DLD1 (cell line): ENCODE measurements around the gene TMED7.

Experiments used
- in situ Hi-C: cut with HindIII; loops from 2 replicates; pipeline ENCODE4 v1.10.0; 2017; ENCODE audit warnings: low sequenced_read_pairs

The TMED7 gene

DNA sequence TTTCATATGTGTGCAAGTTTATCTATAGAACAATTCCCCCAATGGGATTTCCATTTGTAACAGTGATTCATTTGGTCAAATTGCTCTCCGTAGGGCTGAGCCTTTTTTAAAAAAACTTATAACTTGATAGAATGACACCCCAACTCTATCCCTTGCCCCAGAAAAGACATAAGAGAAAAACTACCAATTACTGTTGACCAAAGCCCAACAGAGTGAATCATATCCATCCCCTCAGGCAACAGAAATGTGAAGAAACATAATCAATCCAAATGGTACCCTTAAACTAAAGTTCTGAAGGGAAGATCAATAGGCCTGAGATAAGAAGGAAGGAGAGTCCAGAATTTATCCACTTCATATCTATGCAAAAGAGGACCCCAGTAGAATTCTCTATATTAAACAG lies 41.3 kb downstream of the TMED7 start:
- in situ Hi-C loops = no loop called here

DNA sequence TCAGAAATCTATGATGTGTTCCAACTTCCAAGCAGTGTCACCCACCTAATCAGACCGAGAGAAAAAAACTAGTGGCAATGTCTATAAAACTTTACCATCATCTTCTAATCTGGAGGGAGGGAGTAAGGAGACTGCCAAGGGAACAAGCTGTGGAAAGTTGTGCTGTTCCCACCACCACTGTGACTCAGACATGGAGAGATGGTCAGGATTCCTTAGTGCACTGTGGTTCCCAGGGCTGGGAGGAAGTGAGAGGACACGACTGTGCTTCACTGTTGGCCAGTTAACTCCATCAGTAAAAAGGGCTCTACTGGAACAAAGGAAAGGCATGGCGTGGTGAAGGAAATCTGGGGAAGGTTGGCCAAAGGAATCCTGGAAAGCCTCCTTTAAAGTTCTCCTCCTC lies 42.4 kb downstream of the TMED7 start:
- in situ Hi-C loops = no loop called here

DNA sequence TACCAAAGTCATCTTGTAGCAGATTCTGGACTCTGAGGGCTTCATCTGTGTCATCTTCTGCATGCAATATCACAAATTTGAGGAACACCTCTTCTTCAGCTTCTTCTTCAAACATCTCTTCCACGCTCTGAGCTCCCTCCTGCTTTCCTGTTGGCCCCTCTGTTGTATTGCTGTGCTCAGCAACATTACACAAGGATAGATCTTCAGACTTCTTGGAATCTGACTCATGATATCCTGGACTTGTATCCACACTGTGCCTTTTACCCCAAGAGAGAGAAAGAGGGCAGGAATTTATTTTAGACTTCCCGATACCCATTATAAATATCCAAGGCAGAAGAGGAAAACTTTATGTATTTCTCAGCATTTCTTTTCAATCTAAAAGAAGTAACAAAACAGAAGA lies 44.9 kb downstream of the TMED7 start:
- in situ Hi-C loops = no loop called here

DNA sequence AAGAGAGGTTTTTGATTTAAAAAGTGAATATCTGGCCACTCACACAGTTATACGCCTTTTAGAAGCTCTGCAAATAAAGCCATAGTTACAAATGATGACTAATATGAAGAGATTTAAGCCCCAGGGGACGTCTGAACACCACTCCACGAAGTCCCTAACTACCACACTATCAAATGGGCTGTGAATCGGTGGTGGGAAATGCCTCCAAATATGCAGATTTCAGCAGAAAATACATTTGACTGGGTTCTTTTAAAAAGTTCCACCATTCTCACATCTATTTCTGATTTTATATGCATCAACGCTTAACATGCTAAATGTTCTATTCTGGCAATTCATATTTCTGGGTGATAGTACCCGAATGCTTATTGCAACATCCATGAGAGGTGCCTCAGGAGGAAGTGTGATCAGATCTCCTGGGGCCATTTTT lies 46.1 kb downstream of the TMED7 start:
- in situ Hi-C loops = loop anchor here (10.0 kb wide), 1 partner anchor 265 kb away; no protein-coding TSS in a partner anchor

DNA sequence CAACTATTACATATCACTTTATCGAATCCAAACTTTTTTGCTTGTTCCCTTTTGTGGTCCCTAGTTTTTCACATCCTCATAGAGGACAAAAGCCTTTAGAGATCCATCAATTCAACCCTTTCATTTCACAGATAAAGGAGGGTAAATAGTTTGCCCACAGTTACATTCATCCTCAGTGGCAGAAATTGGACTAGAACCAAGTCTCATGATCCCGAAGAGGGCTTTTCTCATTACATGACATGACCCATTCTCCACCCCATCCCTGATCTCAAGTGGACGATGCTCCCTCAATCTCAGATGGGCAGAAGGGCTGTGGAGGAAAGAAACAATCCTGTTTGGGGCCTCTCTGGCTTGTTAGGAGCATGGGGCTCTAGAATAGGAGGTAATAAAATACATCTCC lies 46.6 kb downstream of the TMED7 start:
- in situ Hi-C loops = loop anchor here (10.0 kb wide), 1 partner anchor 264 kb away; no protein-coding TSS in a partner anchor

DNA sequence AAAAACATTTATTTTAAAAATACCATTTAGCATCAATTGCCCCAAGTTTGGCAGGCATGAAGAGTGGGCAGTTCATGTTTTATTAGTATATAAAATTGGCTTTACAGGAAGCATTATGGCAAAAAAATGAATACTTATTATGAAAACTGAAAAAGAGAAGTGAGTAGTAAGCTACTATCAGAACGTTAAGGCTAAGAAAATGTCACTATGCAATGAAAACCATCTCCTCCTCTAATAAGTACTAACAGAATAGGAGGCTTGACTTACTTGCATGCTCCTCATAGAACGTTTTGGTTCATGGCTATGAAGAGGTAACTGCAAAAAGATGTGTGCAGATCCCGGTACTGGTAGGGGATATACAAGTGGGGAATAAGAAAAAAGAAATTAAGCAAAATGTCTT lies 47.2 kb downstream of the TMED7 start:
- in situ Hi-C loops = loop anchor here (10.0 kb wide), 1 partner anchor 264 kb away; no protein-coding TSS in a partner anchor

DNA sequence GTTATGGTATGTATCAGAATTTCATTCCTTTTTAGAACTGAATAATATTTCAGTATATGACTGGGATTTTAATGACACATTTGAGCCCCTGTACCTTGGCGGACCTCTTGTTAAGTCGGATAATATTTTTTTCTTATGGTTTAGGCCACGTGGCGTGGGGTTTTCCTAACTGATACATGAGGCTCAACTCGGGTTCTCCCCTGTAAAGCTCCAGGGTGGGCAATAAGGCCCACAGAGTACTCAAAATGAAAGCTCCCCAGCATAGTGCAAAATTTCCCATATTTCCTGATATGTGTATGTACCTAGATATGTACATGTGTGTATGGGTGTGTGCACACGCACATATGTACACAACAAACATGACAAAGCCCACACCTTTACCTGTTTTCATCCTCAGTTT lies 48.1 kb downstream of the TMED7 start:
- in situ Hi-C loops = loop anchor here (10.0 kb wide), 1 partner anchor 263 kb away; no protein-coding TSS in a partner anchor

DNA sequence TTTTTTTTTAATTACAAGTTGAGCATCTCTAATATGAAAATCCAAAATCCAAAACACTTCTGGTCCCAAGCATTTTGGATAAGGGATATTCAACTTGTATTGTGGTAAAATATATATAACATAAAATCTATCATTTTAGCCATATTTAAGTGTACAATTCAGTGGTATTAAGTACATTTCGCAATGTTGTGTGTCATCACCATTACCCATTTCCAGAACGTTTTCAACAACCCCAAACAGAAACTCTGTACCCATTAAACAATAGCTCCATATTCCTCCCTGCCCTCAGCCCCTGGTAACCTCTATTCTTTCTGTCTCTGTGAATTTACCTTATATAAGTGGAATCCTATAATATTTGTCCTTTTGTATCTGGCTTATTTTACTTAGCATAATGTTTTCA lies 48.5 kb downstream of the TMED7 start:
- in situ Hi-C loops = loop anchor here (10.0 kb wide), 1 partner anchor 263 kb away; no protein-coding TSS in a partner anchor

DNA sequence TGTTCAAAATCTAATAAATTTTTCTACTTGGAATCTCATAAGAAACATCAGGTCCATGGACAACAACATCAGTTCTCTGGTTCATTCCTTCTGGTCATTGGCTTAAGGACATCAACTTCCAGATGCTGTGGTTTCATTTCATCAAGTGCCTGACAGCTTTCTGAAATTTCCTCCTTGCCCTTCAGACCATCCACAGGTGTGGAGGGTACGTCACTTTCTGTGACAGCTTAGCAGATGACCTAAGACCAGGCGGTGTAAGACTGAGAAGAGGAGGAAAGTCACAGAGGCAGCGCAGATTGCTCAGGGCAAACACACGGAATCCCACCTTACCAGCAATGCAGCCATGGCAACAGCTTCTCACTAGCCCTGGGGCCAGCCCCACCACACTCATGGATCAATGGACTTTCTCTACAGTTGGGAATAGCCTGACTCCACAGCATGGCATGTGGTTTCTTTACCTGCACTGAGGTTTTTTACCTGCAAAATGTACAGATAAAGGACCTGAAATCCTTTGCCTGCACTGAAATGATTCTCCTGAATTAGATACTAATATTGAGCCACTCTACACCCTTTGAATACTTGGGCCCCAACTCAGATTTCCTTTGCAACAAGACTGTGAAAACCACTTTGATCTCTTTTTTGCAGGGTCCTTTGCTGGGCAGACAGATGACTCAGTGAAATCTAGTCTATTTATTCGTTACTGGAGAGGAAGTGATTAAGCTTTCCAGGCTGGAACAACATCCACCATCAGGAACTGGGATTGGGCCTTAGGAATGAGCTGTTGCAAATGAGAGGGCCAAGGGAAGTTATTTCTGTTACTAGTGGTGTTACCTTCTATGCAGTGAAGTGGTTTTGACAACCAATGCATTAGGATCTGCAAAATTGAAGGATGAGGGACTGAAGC lies 50.4 kb downstream of the TMED7 start:
- in situ Hi-C loops = loop anchor here (10.0 kb wide), 1 partner anchor 261 kb away; no protein-coding TSS in a partner anchor

DNA sequence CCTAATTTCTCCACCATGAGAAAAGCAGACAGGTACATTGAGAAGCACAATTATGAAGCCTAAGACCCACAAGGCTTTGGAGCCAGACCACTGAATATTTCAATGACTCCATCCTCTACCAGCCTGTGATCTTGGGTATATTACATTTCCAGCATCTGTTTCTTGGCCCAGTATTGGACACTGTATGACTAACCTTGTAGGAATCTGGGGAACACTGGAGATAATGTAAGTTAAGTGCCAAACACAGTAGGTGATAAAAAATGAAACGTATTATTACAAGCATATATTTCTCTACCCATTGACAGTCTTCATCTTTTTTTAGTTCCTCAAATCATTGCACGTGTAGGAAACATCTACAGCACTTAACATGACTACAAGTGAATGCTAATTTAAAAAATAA lies 52.7 kb downstream of the TMED7 start:
- in situ Hi-C loops = loop anchor here (10.0 kb wide), 1 partner anchor 258 kb away; no protein-coding TSS in a partner anchor

DNA sequence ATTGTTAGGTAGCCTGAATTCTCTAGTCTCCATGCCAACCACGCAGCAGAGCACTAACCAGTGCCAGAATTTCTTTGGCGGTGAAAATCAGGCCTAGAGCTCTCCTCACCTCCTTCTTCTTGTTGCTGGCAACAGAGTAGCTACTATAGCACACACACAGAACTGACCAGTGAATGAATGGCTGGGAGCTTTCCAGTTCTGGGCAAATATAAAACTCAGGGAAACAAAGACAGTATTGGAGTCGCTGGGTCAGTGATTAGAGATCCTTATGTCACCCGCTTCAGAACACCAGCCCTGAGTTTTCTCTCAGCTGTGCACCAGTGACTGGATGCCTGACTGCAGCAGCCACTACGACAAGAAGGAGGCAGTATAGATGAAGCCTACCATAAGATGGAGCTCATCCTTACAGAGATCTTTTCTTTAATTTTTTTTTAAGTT lies 54.4 kb downstream of the TMED7 start:
- in situ Hi-C loops = loop anchor here (10.0 kb wide), 1 partner anchor 257 kb away; no protein-coding TSS in a partner anchor

DNA sequence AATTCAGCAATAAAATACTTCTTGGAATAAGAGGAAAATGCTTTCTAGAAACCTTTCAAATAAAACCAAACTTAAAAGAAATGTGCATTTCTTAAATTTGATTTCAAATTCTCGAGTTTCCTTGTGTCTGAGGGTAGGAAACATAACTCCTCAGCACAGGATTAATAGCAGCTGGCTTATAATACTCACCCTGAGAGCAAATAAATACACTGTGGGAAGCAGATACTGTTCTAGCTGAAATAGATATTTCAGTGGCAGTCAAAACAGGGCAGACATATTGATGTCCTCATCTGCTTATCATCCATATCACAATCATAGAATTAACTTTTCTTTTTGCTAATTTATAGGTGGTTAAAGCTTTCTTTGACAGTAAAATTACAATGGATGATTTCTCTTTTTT lies 57.2 kb downstream of the TMED7 start:
- in situ Hi-C loops = no loop called here

DNA sequence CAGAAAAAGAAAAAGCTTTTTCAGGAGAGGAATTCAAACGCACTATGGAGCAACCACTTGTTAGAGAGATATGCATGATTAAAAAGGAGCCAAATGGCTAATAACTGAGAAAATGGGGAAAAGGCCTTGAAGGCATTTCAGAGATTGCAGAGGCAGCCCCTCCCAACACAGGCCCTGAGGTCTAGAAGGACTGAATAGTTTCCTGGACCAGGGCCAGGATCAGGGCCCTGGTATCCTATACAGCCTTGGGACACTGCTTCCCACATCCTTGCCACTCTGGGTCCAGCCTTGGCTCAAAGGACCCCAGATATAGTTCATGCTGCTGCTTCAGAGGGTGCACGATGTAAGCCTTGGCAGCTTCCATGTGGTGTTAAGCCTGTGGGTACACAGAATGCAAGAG lies 60.6 kb downstream of the TMED7 start:
- in situ Hi-C loops = no loop called here
